Epithelial cell of esophagus (primary cell): Measurements from ENCODE around the gene SHTN1.

ENCODE experiments used
- DNase-seq: peaks from one replicate; pipeline ENCODE4 v3.0.0; 2010; ENCODE audit warnings: low read depth
- H3K4me3 ChIP-seq: 2 replicates; pipeline ENCODE4 v1.5.1; 2011; ENCODE audit warnings: mild to moderate bottlenecking, low read length, control low read depth
- CTCF ChIP-seq: IDR thresholded peaks from 2 replicates; pipeline ENCODE4 v1.5.1; 2011; ENCODE audit warnings: low read depth, mild to moderate bottlenecking, low read length, control low read depth, inconsistent platforms; ENCODE audit not compliant: insufficient read depth; ENCODE audit errors: missing control alignments

SHTN1 gene

GRCh38 chr10:117005026-117005526, at the start of gene SHTN1:
Gene SHTN1, minus strand, starts transcription at chr10:117005187. Its CDS starts 108 bp downstream, at chr10:117005079.
- peak within 1 kb of the TSS; percentile 69 for H3K4me3 ChIP-seq
- no peak for TF ChIP-seq CTCF
- peak; percentile 88 for DNase-seq

- TF ChIP-seq CTCF = no peak
- DNase-seq = no peak
- H3K4me3 ChIP-seq = no peak overlapping the region
These were observed 48.5 kb upstream of the SHTN1 start for GRCh38 chr10:117053482-117053881.

- DNase-seq = no peak
- H3K4me3 ChIP-seq = no peak overlapping the region
- no peak for TF ChIP-seq CTCF
These were observed 43.0 kb upstream of the SHTN1 start for GRCh38 chr10:117047947-117048346.

- TF ChIP-seq CTCF = no peak
- no peak overlapping the region for H3K4me3 ChIP-seq
- no peak for DNase-seq
These were observed 11.3 kb upstream of the SHTN1 start for GRCh38 chr10:117016266-117016665.

- no peak for DNase-seq
- TF ChIP-seq CTCF = no peak
- no peak overlapping the region for H3K4me3 ChIP-seq
These were observed 9.8 kb upstream of the SHTN1 start for GRCh38 chr10:117014835-117015234.

- H3K4me3 ChIP-seq = no peak overlapping the region
- peak; percentile 80 for DNase-seq
- TF ChIP-seq CTCF = no peak
These were observed 2.1 kb upstream of the SHTN1 start for GRCh38 chr10:117007080-117007479.

DNA sequence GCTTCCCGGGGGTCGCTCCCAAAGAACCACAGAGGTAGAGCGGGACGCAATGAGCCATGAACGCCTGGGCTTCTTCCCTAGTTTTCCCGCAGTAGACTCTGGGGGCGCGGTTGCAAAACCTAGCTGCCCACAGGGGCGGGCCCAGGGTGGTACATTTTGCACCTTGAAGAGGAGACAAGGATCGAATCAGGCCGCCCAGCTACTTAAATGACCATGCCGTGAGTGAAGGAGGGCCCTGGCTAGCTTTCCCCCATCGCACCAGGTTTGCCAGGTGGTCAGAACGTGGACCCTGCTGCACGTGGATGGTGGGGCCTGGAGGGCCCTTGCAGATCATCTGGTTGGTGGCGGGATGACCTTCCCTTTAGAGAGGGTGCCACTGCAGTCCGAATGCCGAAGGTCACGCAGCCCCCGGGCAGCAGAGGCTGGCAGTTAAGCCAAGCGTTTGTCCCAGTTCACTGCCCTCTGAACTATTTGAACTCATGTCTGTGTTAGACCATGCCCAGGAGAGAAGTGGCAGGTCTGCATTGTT, 604 bp upstream of the SHTN1 start:
- TF ChIP-seq CTCF = no peak
- H3K4me3 ChIP-seq = peak overlapping the region; percentile 69
- no peak for DNase-seq
